HFF-Myc (cell line): ENCODE results near the gene CMIP.
A peak's percentile ranks its signal among the peaks of the same experiment; 100 is the strongest.
"Not testable (repeated sequence)": the region's sequence is repeated elsewhere in the genome, so short reads cannot be mapped to it uniquely, and the experiment has no call there.

Experiments used
- DNase-seq: peaks from one replicate; pipeline ENCODE4 v3.0.0-alpha.2; 2011; ENCODE audit warnings: low read depth; ENCODE audit errors: extremely low read depth
- H3K4me3 ChIP-seq: replicated peaks from 2 replicates; pipeline ENCODE4 v1.5.1; 2011; ENCODE audit warnings: low read depth, mild to moderate bottlenecking, control low read depth, low read length
- CTCF ChIP-seq: IDR thresholded peaks from 2 replicates; pipeline ENCODE4 v1.5.1; 2012; ENCODE audit warnings: mild to moderate bottlenecking, low read depth, low read length, control low read depth; ENCODE audit errors: missing control alignments

CMIP gene

GRCh38 chr16:81733295-81733694, 288.7 kb downstream of the CMIP start:
- TF ChIP-seq CTCF, result no peak
- DNase-seq, result no peak

GRCh38 chr16:81734632-81735434, 290.2 kb downstream of the CMIP start:
- no peak for TF ChIP-seq CTCF
- DNase-seq, result no peak
- H3K4me3 ChIP-seq, result no peak overlapping the region

More at GRCh38 chr16:81733295-81733694, 288.7 kb downstream of the CMIP start:
- H3K4me3 ChIP-seq, result no peak overlapping the region

- DNase-seq, result peak; percentile 44
- peak; percentile 76 for TF ChIP-seq CTCF
- H3K4me3 ChIP-seq, result no peak overlapping the region
Observed at GRCh38 chr16:81737885-81738536, 293.4 kb downstream of the CMIP start.

- no peak overlapping the region for H3K4me3 ChIP-seq
Observed at GRCh38 chr16:81738783-81739496, 294.3 kb downstream of the CMIP start.

GRCh38 chr16:81739503-81739902, 294.9 kb downstream of the CMIP start:
- no peak overlapping the region for H3K4me3 ChIP-seq
- TF ChIP-seq CTCF, result no peak

More at GRCh38 chr16:81738783-81739496, 294.3 kb downstream of the CMIP start:
- TF ChIP-seq CTCF, result no peak
- no peak for DNase-seq

GRCh38 chr16:81740169-81740568, 295.6 kb downstream of the CMIP start:
- no peak for TF ChIP-seq CTCF
- DNase-seq, result no peak
- no peak overlapping the region for H3K4me3 ChIP-seq

More at GRCh38 chr16:81739503-81739902, 294.9 kb downstream of the CMIP start:
- DNase-seq, result no peak

- H3K4me3 ChIP-seq, DNase-seq: not testable (repeated sequence)
Observed at GRCh38 chr16:81741430-81741770, 296.8 kb downstream of the CMIP start.
